ENCODE data around the gene FRS3. TPM values are rescaled to one million over a fixed set of nuclear protein-coding genes. Genes with fewer than 3 reads are reported as not detected.
"Not testable (repeated sequence)": the region's sequence is repeated elsewhere in the genome, so short reads cannot be mapped to it uniquely, and the experiment has no call there.

The FRS3 gene
- total RNA-seq: 10 to 100 TPM; 10.5 to 11.4 TPM

DNA sequence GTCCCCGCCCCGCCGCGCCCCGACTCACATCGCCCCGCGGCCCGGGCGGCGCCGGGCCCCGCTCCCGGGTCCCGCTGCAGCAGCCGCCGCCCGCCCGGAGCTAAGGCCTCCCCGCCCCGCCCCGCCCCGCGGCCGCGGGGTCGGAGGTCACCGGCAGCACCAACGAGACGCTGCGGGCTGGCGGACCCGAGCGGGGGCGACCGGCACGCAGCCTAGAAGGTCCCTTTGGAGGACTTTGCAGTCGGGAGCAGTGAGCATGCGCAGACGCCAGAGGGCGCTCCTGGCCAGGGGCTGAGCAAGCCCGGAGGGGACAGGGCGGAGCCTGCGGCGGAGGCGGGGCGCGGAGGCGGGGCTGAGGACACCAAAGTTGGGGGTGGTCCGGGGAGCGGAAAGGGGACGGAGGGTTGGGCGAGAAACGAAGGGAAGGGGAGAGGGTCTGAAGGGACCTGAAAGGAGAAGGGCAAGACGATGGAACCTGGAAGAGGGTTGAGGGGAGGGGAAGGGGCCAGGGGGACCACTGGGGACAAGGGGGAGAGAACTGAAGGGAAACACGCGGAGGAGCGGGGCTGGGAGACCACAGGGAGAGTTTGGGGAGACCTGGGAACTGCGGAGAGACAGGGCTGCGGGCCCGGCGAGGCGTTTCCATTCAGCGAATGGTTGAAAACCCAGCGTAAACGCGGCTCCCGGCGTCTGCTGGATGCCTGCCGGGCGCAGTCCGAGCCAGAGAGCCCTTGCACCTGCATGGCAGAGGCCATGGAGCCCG lies at the start of gene FRS3:
Gene FRS3, minus strand, starts transcription at position 113 of the 763 bp plus-strand sequence. CDS start 2,913 bp downstream, outside the sequence.
- H3K27me3 Mint-ChIP-seq (ENCODE audit: low read depth): peaks cover 14% of the 10 kb centered on the region
- H3K27ac Mint-ChIP-seq: peak within 1 kb of the TSS; percentile 80
- H3K4me1 Mint-ChIP-seq (ENCODE audit: low read depth): peaks cover 15% of the 10 kb centered on the region
- H3K4me3 Mint-ChIP-seq: peak within 1 kb of the TSS; percentile 92 to 95
- H3K36me3 Mint-ChIP-seq (ENCODE audit: insufficient read depth in 2 of 2): peaks cover 0 to 2% of the 10 kb centered on the region in 2 donors
- DNase-seq (peak; percentile 100), ATAC-seq (replicated peaks in 1 of 2) (peak; percentile 94 to 95)
- no peaks in the 10 kb centered on the region for H3K9me3 Mint-ChIP-seq

- H3K4me1 Mint-ChIP-seq (ENCODE audit: low read depth): no peaks in the 10 kb centered on the region
- H3K36me3 Mint-ChIP-seq (ENCODE audit: insufficient read depth in 2 of 2): no peaks in the 10 kb centered on the region
- no peak for ATAC-seq (replicated peaks in 1 of 2)
- H3K27ac Mint-ChIP-seq: no peak overlapping the region
- DNase-seq: no peak
- no peaks in the 10 kb centered on the region for H3K27me3 Mint-ChIP-seq (ENCODE audit: low read depth)
- H3K4me3 Mint-ChIP-seq: no peak overlapping the region
- no peaks in the 10 kb centered on the region for H3K9me3 Mint-ChIP-seq
Observed at GRCh38 chr6:41826343-41827022, 46.8 kb upstream of the FRS3 start.

DNA sequence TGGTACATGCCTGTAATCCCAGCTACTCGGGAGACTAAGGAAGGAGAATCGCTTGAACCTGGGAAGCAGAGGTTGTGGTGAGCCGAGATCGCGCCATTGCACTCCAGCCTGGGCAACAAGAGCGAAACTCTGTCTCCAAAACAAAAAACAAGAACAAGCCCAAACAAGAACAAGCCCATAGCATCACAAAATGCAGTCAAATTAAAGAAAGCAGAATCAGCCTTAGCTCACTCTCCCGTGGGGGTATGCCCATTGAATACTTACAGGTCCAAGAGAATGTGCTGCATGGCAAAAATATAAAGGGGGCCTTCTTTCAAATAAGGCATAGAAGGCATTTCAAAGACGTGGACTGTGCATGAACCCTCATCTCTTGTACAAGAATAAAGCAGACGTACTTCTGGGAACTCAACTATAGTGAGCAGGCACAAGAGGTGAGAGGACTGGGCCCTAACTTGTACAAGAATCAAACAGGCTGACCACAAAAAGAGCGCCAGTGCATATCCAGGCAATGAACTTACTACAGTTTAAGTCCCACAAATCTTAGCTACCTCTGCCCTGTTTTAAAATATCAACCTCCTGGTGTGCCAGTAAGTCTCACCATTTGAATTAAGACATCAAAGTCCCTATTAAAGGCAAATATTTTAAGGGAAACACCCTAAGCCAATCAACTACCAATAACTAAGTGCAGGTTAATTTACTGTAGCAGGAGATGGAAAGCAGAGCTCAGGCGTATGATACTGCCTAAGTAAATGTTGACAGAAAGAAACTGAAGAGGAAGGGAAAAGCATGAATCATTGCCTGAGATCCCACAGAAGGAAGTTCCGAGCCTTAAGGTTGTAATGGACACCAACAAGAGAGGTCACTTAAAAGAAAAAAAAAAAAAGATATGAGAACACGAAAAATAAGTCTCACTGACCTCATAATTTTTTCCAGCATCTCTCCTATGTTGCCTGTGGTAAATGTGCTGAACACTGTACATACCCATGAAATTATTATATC lies 45.2 kb upstream of the FRS3 start:
- no peak overlapping the region for H3K4me3 Mint-ChIP-seq
- H3K4me1 Mint-ChIP-seq (ENCODE audit: low read depth): no peaks in the 10 kb centered on the region
- H3K27ac Mint-ChIP-seq: no peak overlapping the region
- no peak for ATAC-seq (replicated peaks in 1 of 2)
- no peaks in the 10 kb centered on the region for H3K36me3 Mint-ChIP-seq (ENCODE audit: insufficient read depth in 2 of 2)
- no peak for DNase-seq
- no peaks in the 10 kb centered on the region for H3K9me3 Mint-ChIP-seq
- no peaks in the 10 kb centered on the region for H3K27me3 Mint-ChIP-seq (ENCODE audit: low read depth)

DNA sequence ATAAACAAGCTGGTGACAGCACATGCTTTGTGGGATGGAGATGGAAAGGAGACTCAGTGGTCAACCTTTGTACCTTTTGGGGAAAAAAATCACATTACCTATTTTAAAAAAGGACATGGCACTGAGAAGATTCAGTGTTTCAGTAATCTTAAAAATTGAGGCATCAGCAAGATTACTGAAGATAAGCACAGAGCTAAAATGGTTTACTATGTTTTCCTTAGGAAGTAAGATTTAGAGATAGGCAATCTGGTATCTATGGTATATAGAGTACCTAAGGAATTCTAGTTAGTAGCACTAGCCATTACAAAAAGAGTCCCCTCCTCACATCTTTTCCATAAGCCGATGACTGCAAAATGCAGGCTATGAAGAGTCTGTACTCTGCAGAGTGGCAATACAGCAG lies 43.5 kb upstream of the FRS3 start:
- Mint-ChIP-seq H3K4me1 (ENCODE audit: low read depth) (no peaks in the 10 kb centered on the region), H3K27ac (no peak overlapping the region), H3K4me3 (no peak overlapping the region), H3K36me3 (ENCODE audit: insufficient read depth in 2 of 2) (no peaks in the 10 kb centered on the region), H3K27me3 (ENCODE audit: low read depth) (no peaks in the 10 kb centered on the region), H3K9me3 (no peaks in the 10 kb centered on the region)
- no peak for DNase-seq
- ATAC-seq (replicated peaks in 1 of 2): no peak

- Mint-ChIP-seq H3K27me3 (ENCODE audit: low read depth) (no peaks in the 10 kb centered on the region), H3K36me3 (ENCODE audit: insufficient read depth in 2 of 2) (no peaks in the 10 kb centered on the region), H3K27ac (no peak overlapping the region), H3K9me3 (no peaks in the 10 kb centered on the region), H3K4me1 (ENCODE audit: low read depth) (no peaks in the 10 kb centered on the region), H3K4me3 (no peak overlapping the region)
- no peak for DNase-seq
- no peak for ATAC-seq (replicated peaks in 1 of 2)
Observed at GRCh38 chr6:41822021-41822420, 42.3 kb upstream of the FRS3 start.

DNA sequence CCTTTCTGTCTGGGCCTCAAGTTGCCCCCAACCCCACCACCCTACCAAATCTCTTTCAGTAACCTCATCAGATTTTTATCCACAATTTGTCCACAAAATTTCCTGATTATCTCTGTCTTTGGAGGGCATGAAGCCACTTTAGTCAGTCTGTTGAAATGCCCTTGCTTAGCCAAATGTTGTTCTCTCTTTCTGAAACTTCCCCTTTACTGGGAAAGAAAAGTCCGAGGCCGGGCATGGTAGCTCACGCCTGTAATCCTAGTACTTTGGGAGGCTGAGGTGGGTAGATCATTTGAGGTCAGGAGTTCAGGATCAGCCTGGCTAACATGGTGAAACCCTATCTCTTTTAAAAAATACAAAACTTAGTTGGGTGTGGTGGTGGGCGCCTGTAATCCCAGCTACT lies 41.6 kb upstream of the FRS3 start:
- DNase-seq (no peak), ATAC-seq (replicated peaks in 1 of 2) (no peak)
- no peaks in the 10 kb centered on the region for H3K27me3 Mint-ChIP-seq (ENCODE audit: low read depth)
- no peaks in the 10 kb centered on the region for H3K36me3 Mint-ChIP-seq (ENCODE audit: insufficient read depth in 2 of 2)
- no peaks in the 10 kb centered on the region for H3K9me3 Mint-ChIP-seq
- no peak overlapping the region for H3K27ac Mint-ChIP-seq
- no peaks in the 10 kb centered on the region for H3K4me1 Mint-ChIP-seq (ENCODE audit: low read depth)
- no peak overlapping the region for H3K4me3 Mint-ChIP-seq

DNA sequence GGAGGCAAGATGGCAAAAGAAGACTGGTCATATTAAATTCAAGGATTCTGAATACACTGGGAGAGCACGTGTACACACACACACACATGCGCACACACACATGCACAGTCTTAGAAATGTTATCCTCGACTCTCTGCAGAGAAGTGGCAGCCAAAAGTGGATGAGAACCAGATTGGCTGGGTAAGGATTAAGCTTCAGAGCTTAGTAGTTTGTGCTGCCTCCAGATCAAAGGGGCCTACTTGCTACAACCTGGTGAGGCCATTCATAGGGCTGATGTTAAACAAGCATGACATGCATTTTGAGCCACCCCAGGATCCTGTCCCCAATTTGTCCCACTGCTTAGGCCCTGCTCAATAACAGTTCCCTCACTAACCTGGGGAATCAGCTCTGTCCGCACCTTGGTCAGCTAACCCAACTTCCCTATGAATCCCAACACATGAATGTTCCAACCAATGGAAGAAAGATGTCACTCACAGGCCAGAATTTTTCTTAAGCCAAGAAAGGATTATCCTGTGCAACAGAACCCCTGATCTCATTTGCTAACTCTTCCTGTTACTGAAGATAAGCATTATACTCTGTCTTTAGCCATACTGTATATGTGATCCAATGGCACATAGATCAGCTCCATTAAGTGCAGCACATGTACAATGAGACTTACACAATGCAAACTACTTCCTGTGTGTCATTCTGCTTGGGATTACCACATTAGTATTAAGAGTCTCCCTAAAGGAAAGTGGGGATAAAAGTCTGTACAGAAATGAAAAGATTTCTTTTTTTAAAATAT lies 38.8 kb upstream of the FRS3 start:
- Mint-ChIP-seq H3K9me3 (no peaks in the 10 kb centered on the region), H3K4me1 (ENCODE audit: low read depth) (no peaks in the 10 kb centered on the region), H3K27me3 (ENCODE audit: low read depth) (no peaks in the 10 kb centered on the region), H3K4me3 (no peak overlapping the region), H3K36me3 (ENCODE audit: insufficient read depth in 2 of 2) (no peaks in the 10 kb centered on the region), H3K27ac (no peak overlapping the region)
- no peak for DNase-seq
- no peak for ATAC-seq (replicated peaks in 1 of 2)

DNA sequence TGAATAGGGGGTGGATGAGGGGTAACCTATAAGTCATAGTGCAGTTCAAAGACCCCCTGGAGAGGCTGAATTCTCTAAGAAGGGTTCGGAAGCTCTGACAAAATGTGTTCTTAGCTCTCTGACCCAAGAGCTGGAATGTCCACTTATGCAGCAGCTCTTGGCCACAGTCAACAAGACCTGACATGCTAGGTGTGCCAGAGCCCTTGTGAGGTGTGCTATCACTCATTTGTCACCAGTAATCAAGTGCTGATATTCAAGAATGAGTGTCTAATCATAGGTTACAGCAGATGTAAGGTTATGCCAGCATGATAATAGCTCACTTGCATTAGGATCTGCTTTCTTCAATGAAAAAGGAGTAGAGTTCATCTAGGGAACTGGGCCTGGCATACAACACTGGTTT lies 35.9 kb upstream of the FRS3 start:
- DNase-seq (no peak), ATAC-seq (replicated peaks in 1 of 2) (no peak)
- Mint-ChIP-seq H3K27ac (no peak overlapping the region), H3K4me1 (ENCODE audit: low read depth) (no peaks in the 10 kb centered on the region), H3K4me3 (no peak overlapping the region), H3K9me3 (no peaks in the 10 kb centered on the region), H3K36me3 (ENCODE audit: insufficient read depth in 2 of 2) (no peaks in the 10 kb centered on the region), H3K27me3 (ENCODE audit: low read depth) (no peaks in the 10 kb centered on the region)

DNA sequence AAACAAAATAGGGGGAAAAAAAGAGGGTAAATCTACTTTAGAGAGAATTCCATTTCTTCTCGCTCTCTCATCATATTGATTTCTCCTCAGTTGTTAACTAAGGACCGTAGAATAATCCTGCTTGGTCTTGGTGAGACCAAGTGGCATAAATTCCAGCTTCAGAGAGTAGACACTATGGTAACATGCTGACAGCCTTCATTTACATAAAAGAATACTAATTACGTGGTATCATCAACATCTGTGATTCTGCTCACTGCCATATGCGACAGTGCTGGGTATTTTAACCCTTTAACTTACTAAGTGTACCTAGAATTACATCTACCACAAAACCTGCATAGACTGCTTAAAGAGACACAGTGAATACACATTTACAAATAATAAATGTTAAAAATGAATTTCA lies 34.9 kb upstream of the FRS3 start:
- DNase-seq: no peak
- ATAC-seq (replicated peaks in 1 of 2): no peak
- no peak overlapping the region for H3K27ac Mint-ChIP-seq
- no peaks in the 10 kb centered on the region for H3K27me3 Mint-ChIP-seq (ENCODE audit: low read depth)
- no peak overlapping the region for H3K4me3 Mint-ChIP-seq
- H3K9me3 Mint-ChIP-seq: no peaks in the 10 kb centered on the region
- no peaks in the 10 kb centered on the region for H3K36me3 Mint-ChIP-seq (ENCODE audit: insufficient read depth in 2 of 2)
- no peaks in the 10 kb centered on the region for H3K4me1 Mint-ChIP-seq (ENCODE audit: low read depth)

- H3K27me3 Mint-ChIP-seq (ENCODE audit: low read depth): no peaks in the 10 kb centered on the region
- H3K4me1 Mint-ChIP-seq (ENCODE audit: low read depth): no peaks in the 10 kb centered on the region
- H3K4me3 Mint-ChIP-seq: no peak overlapping the region
- no peak for DNase-seq
- H3K9me3 Mint-ChIP-seq: no peaks in the 10 kb centered on the region
- ATAC-seq (replicated peaks in 1 of 2): no peak
- H3K27ac Mint-ChIP-seq: no peak overlapping the region
- H3K36me3 Mint-ChIP-seq (ENCODE audit: insufficient read depth in 2 of 2): no peaks in the 10 kb centered on the region
Observed at GRCh38 chr6:41813956-41814355, 34.3 kb upstream of the FRS3 start.

- H3K4me1 Mint-ChIP-seq (ENCODE audit: low read depth): no peaks in the 10 kb centered on the region
- H3K36me3 Mint-ChIP-seq (ENCODE audit: insufficient read depth in 2 of 2): no peaks in the 10 kb centered on the region
- ATAC-seq (replicated peaks in 1 of 2) (no peak), DNase-seq (no peak)
- no peak overlapping the region for H3K27ac Mint-ChIP-seq
- no peaks in the 10 kb centered on the region for H3K9me3 Mint-ChIP-seq
- no peaks in the 10 kb centered on the region for H3K27me3 Mint-ChIP-seq (ENCODE audit: low read depth)
- no peak overlapping the region for H3K4me3 Mint-ChIP-seq
Observed at GRCh38 chr6:41813469-41813868, 33.8 kb upstream of the FRS3 start.

- ATAC-seq (replicated peaks in 1 of 2); H3K4me1 Mint-ChIP-seq (ENCODE audit: low read depth); DNase-seq; H3K27ac Mint-ChIP-seq; H3K9me3 Mint-ChIP-seq; H3K27me3 Mint-ChIP-seq (ENCODE audit: low read depth); H3K4me3 Mint-ChIP-seq; H3K36me3 Mint-ChIP-seq (ENCODE audit: insufficient read depth in 2 of 2): not testable (repeated sequence)
Observed at GRCh38 chr6:41811946-41812345, 32.2 kb upstream of the FRS3 start.

Measured in activated T-cell treated with anti-CD3 and anti-CD28 coated beads, Interleukin-2, amount 50 U/mL, for 72 hours (primary cell).